ENCODE measurements around the gene ING5.

Gene ING5

DNA sequence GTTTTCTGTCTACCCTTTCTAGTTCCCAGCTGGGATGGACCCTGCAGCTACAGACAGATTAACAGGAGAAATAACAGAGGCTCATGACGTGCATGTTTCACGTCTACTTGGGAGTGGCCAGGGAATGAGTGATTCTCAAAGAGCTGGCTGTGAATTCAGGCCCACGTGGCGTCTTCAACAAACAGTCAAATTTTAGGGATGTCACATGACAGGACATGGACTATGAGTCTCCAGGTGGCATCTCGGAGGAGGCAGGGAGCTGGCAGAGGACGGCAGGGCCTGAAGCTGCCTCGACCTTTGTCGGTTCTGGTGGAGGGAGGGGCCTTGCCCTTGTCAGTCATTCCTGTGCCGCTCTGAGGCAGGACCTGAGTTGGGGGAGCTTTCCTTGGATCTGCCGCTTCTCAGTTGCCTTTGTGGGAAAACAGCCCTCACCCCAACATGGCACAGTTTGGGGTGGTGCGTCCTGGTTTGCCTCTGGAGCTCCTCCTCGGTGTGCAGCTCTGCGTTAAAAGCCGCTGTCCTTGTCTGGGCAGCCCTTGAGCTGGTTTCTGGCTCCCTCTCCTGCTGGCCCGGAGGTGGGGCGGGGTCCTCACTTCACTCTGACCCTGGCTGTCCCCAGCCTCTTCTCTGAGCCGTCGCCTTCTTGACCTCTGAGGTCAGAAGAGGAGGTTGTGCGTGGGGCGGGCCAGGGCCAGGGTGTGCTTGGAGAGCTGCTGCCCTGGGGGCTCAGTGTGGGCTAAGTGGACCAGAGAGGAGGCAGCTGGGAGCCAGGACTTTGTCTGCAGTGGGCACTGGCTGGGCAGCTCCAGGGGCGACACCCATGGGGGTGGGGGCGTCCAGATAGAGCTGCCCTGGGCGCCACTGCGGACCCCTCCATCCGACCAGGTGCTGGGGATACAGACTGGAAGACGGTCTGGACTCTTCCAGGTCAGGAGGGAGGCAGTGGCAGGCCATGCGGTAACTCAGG, 62.7 kb downstream of the ING5 start:
- no peak overlapping the region for H2AFZ ChIP-seq (ENCODE audit: low read depth, low read length)
- no peak overlapping the region for H2BK5ac ChIP-seq (ENCODE audit: low read depth, low read length, poor library complexity, severe bottlenecking)
- DNase-seq: no peak
- no peaks in the 10 kb centered on the region for H3K27me3 ChIP-seq (ENCODE audit: control insufficient read depth in 1 of 2, insufficient read depth in 1 of 2, low read length in 2 of 2)
- H3K4me3 ChIP-seq (ENCODE audit: insufficient read depth in 1 of 2, low read depth in 1 of 2, low read length in 2 of 2): no peak overlapping the region
- H3K4me1 ChIP-seq (ENCODE audit: control insufficient read depth, insufficient read depth, low read depth, low read length): peaks cover 15% of the 10 kb centered on the region
- no peak overlapping the region for H3K4me2 ChIP-seq (ENCODE audit: low read length, poor library complexity, severe bottlenecking)
- WGBS: 70% methylated on average over 26 of the region's 27 CpGs
- no peak overlapping the region for H2BK15ac ChIP-seq (ENCODE audit: low read depth, poor library complexity, severe bottlenecking)
- H4K91ac ChIP-seq (ENCODE audit: low read length): peak overlapping the region; percentile 56
- H3K79me1 ChIP-seq (replicated peaks; ENCODE audit: low read length, poor library complexity, severe bottlenecking): peaks cover 12% of the 10 kb centered on the region
- H2AK5ac ChIP-seq (ENCODE audit: low read length, severe bottlenecking): no peak overlapping the region
- H3K4ac ChIP-seq (ENCODE audit: low read depth in 1 of 2, low read length in 2 of 2): no peak overlapping the region
- H2BK120ac ChIP-seq (ENCODE audit: low read depth, low read length): no peak overlapping the region
- no peak overlapping the region for H2BK12ac ChIP-seq (ENCODE audit: low read length in 2 of 2)
- H3K27ac ChIP-seq (ENCODE audit: low read length, poor library complexity, severe bottlenecking): no peak overlapping the region
- H3K18ac ChIP-seq (ENCODE audit: low read depth in 1 of 2, low read length in 2 of 2): no peak overlapping the region
- no peak overlapping the region for H3K14ac ChIP-seq (ENCODE audit: low read length in 2 of 2)
- peaks cover 31 to 55% of the 10 kb centered on the region in 2 experiments for H3K36me3 ChIP-seq (ENCODE audit: control insufficient read depth in 1 of 2, insufficient read depth in 2 of 2, low read depth in 1 of 2, low read length in 2 of 2)
- H3K9ac ChIP-seq (ENCODE audit: low read length): no peak overlapping the region
- no peaks in the 10 kb centered on the region for H3K9me3 ChIP-seq (ENCODE audit: control insufficient read depth, low read length)
- no peak overlapping the region for H4K8ac ChIP-seq (ENCODE audit: low read length)
- no peak overlapping the region for H3K23ac ChIP-seq (ENCODE audit: low read length in 2 of 2)

DNA sequence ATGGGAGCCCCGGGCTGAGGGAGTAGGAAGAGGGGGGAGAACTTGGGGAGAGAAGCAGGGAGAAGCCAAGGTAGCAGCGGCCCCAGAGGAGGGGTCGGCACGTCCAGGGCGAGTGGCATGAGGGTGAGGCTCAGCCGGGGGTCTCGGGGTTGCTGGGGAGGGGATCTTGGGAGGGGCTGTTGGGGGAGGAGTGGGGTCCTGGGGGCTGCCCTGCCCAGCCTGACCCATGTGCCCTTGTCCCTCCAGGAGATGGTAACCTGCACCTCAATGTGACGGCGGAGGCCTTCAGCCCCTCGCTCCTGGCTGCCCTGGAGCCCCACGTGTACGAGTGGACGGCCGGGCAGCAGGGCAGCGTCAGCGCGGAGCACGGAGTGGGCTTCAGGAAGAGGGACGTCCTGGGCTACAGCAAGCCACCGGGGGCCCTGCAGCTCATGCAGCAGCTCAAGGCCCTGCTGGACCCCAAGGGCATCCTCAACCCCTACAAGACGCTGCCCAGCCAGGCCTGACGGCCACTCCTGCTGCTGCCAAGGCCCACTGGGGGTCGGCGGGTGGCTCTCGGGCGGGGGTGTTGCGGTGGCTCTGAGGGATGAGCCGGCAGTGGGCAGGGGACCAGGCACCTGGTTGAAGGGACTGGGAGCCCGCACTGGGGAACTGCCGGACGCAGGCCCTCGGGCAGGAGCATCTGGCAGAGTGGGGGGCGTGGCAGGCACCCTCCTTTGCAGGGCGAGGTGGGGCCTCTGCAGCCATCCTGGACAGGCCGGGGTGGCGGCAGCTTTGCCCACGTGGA, 65.8 kb downstream of the ING5 start:
- H3K4me2 ChIP-seq (ENCODE audit: low read length, poor library complexity, severe bottlenecking): no peak overlapping the region
- no peak overlapping the region for H3K18ac ChIP-seq (ENCODE audit: low read depth in 1 of 2, low read length in 2 of 2)
- H3K36me3 ChIP-seq (ENCODE audit: control insufficient read depth in 1 of 2, insufficient read depth in 2 of 2, low read depth in 1 of 2, low read length in 2 of 2): peaks cover 9 to 40% of the 10 kb centered on the region in 2 experiments
- H4K8ac ChIP-seq (ENCODE audit: low read length): no peak overlapping the region
- peak overlapping the region; percentile 46 for H4K91ac ChIP-seq (ENCODE audit: low read length)
- H2BK15ac ChIP-seq (ENCODE audit: low read depth, poor library complexity, severe bottlenecking): no peak overlapping the region
- H2AFZ ChIP-seq (ENCODE audit: low read depth, low read length): no peak overlapping the region
- no peak overlapping the region for H2BK5ac ChIP-seq (ENCODE audit: low read depth, low read length, poor library complexity, severe bottlenecking)
- no peak for DNase-seq
- no peak overlapping the region for H3K4ac ChIP-seq (ENCODE audit: low read depth in 1 of 2, low read length in 2 of 2)
- peaks cover 0 to 11% of the 10 kb centered on the region in 2 experiments for H3K27me3 ChIP-seq (ENCODE audit: control insufficient read depth in 1 of 2, insufficient read depth in 1 of 2, low read length in 2 of 2)
- no peak overlapping the region for H3K9ac ChIP-seq (ENCODE audit: low read length)
- WGBS: 92% methylated on average over 36 of the region's 37 CpGs
- peaks cover 7% of the 10 kb centered on the region for H3K79me1 ChIP-seq (replicated peaks; ENCODE audit: low read length, poor library complexity, severe bottlenecking)
- no peaks in the 10 kb centered on the region for H3K9me3 ChIP-seq (ENCODE audit: control insufficient read depth, low read length)
- no peak overlapping the region for H2AK5ac ChIP-seq (ENCODE audit: low read length, severe bottlenecking)
- no peak overlapping the region for H3K23ac ChIP-seq (ENCODE audit: low read length in 2 of 2)
- no peak overlapping the region for H3K27ac ChIP-seq (ENCODE audit: low read length, poor library complexity, severe bottlenecking)
- no peak overlapping the region for H3K4me3 ChIP-seq (ENCODE audit: insufficient read depth in 1 of 2, low read depth in 1 of 2, low read length in 2 of 2)
- H2BK12ac ChIP-seq (ENCODE audit: low read length in 2 of 2): no peak overlapping the region
- H3K14ac ChIP-seq (ENCODE audit: low read length in 2 of 2): peak overlapping the region in 1 of 2 experiments; percentile 49
- H3K4me1 ChIP-seq (ENCODE audit: control insufficient read depth, insufficient read depth, low read depth, low read length): peaks cover 37% of the 10 kb centered on the region
- H2BK120ac ChIP-seq (ENCODE audit: low read depth, low read length): no peak overlapping the region

GRCh38 chr2:241768251-241768711, 66.4 kb downstream of the ING5 start:
- Histone ChIP-seq H3K23ac (ENCODE audit: low read length in 2 of 2) (no peak overlapping the region), H3K79me1 (replicated peaks; ENCODE audit: low read length, poor library complexity, severe bottlenecking) (peaks cover 5% of the 10 kb centered on the region), H2AFZ (ENCODE audit: low read depth, low read length) (no peak overlapping the region), H3K4me2 (ENCODE audit: low read length, poor library complexity, severe bottlenecking) (no peak overlapping the region), H2BK120ac (ENCODE audit: low read depth, low read length) (no peak overlapping the region), H3K4me3 (ENCODE audit: insufficient read depth in 1 of 2, low read depth in 1 of 2, low read length in 2 of 2) (no peak overlapping the region), H3K18ac (ENCODE audit: low read depth in 1 of 2, low read length in 2 of 2) (no peak overlapping the region), H3K4ac (ENCODE audit: low read depth in 1 of 2, low read length in 2 of 2) (no peak overlapping the region), H3K27me3 (ENCODE audit: control insufficient read depth in 1 of 2, insufficient read depth in 1 of 2, low read length in 2 of 2) (peaks cover 0 to 15% of the 10 kb centered on the region in 2 experiments), H3K27ac (ENCODE audit: low read length, poor library complexity, severe bottlenecking) (no peak overlapping the region), H4K8ac (ENCODE audit: low read length) (no peak overlapping the region), H3K9me3 (ENCODE audit: control insufficient read depth, low read length) (no peaks in the 10 kb centered on the region), H3K14ac (ENCODE audit: low read length in 2 of 2) (peak overlapping the region in 1 of 2 experiments; percentile 49), H4K91ac (ENCODE audit: low read length) (peak overlapping the region; percentile 46), H2BK12ac (ENCODE audit: low read length in 2 of 2) (no peak overlapping the region), H3K9ac (ENCODE audit: low read length) (no peak overlapping the region), H2AK5ac (ENCODE audit: low read length, severe bottlenecking) (no peak overlapping the region), H2BK5ac (ENCODE audit: low read depth, low read length, poor library complexity, severe bottlenecking) (no peak overlapping the region), H3K36me3 (ENCODE audit: control insufficient read depth in 1 of 2, insufficient read depth in 2 of 2, low read depth in 1 of 2, low read length in 2 of 2) (peaks cover 3 to 37% of the 10 kb centered on the region in 2 experiments), H3K4me1 (ENCODE audit: control insufficient read depth, insufficient read depth, low read depth, low read length) (peaks cover 34% of the 10 kb centered on the region), H2BK15ac (ENCODE audit: low read depth, poor library complexity, severe bottlenecking) (no peak overlapping the region)
- DNase-seq: no peak
- WGBS: 95% methylated on average over 29 of the region's 29 CpGs

DNA sequence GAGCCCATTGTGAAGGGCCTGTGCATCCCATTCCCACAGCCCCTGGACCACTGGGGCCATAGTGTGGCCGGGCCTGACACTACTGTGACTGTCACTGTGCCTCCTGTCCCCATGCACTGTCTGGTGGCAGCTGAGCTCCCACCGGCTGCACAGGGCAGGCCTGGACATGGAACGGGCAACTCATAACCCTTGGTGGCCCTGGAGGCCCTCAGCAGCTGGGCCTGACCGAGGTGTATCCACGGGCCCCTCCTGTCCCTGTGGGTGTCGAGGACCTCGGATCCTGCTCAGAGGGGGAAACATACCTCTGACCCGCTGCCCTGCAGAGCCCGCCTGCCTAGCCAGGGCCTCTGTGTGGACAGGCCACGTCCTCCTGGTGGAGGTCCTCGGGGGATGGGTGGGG, 67.0 kb downstream of the ING5 start:
- no peak overlapping the region for H2AFZ ChIP-seq (ENCODE audit: low read depth, low read length)
- H2BK5ac ChIP-seq (ENCODE audit: low read depth, low read length, poor library complexity, severe bottlenecking): no peak overlapping the region
- no peaks in the 10 kb centered on the region for H3K9me3 ChIP-seq (ENCODE audit: control insufficient read depth, low read length)
- H2AK5ac ChIP-seq (ENCODE audit: low read length, severe bottlenecking): no peak overlapping the region
- H3K9ac ChIP-seq (ENCODE audit: low read length): no peak overlapping the region
- H3K4me2 ChIP-seq (ENCODE audit: low read length, poor library complexity, severe bottlenecking): no peak overlapping the region
- H4K8ac ChIP-seq (ENCODE audit: low read length): no peak overlapping the region
- peak overlapping the region; percentile 50 for H4K91ac ChIP-seq (ENCODE audit: low read length)
- H3K4me1 ChIP-seq (ENCODE audit: control insufficient read depth, insufficient read depth, low read depth, low read length): peaks cover 34% of the 10 kb centered on the region
- H3K4me3 ChIP-seq (ENCODE audit: insufficient read depth in 1 of 2, low read depth in 1 of 2, low read length in 2 of 2): peak overlapping the region in 1 of 2 experiments; percentile 27
- no peak overlapping the region for H2BK120ac ChIP-seq (ENCODE audit: low read depth, low read length)
- no peak for DNase-seq
- WGBS: 95% methylated on average over 9 of the region's 11 CpGs
- H3K36me3 ChIP-seq (ENCODE audit: control insufficient read depth in 1 of 2, insufficient read depth in 2 of 2, low read depth in 1 of 2, low read length in 2 of 2): peaks cover 0 to 36% of the 10 kb centered on the region in 2 experiments
- peaks cover 5% of the 10 kb centered on the region for H3K79me1 ChIP-seq (replicated peaks; ENCODE audit: low read length, poor library complexity, severe bottlenecking)
- H3K4ac ChIP-seq (ENCODE audit: low read depth in 1 of 2, low read length in 2 of 2): no peak overlapping the region
- no peak overlapping the region for H2BK12ac ChIP-seq (ENCODE audit: low read length in 2 of 2)
- H3K14ac ChIP-seq (ENCODE audit: low read length in 2 of 2): peak overlapping the region in 1 of 2 experiments; percentile 55
- no peak overlapping the region for H2BK15ac ChIP-seq (ENCODE audit: low read depth, poor library complexity, severe bottlenecking)
- no peak overlapping the region for H3K18ac ChIP-seq (ENCODE audit: low read depth in 1 of 2, low read length in 2 of 2)
- H3K27me3 ChIP-seq (ENCODE audit: control insufficient read depth in 1 of 2, insufficient read depth in 1 of 2, low read length in 2 of 2): peaks cover 0 to 20% of the 10 kb centered on the region in 2 experiments
- H3K27ac ChIP-seq (ENCODE audit: low read length, poor library complexity, severe bottlenecking): no peak overlapping the region
- H3K23ac ChIP-seq (ENCODE audit: low read length in 2 of 2): no peak overlapping the region
